KMS-11 (cell line): Measurements from ENCODE around the gene MCTP1.

Source experiments
- H2AFZ ChIP-seq: fragments of 200-600 bp; sonication (generic); 2 replicates; pipeline ENCODE4 v1.6.1; 2016; ENCODE audit warnings: antibody characterized with exemption, mixed run types, low read depth
- H3K27ac ChIP-seq: fragments of 200-600 bp; sonication (generic); 2 replicates; pipeline ENCODE4 v1.6.1; 2016; ENCODE audit warnings: mild to moderate bottlenecking, mixed run types
- H3K27me3 ChIP-seq: fragments of 200-600 bp; sonication (generic); 2 replicates; pipeline ENCODE4 v1.6.1; 2017; ENCODE audit warnings: mild to moderate bottlenecking, low read depth, mixed run types, moderate library complexity; ENCODE audit not compliant: insufficient read depth
- H3K36me3 ChIP-seq: fragments of 200-600 bp; sonication (generic); 2 replicates; pipeline ENCODE4 v1.6.1; 2017; ENCODE audit warnings: mild to moderate bottlenecking, mixed run types; ENCODE audit not compliant: insufficient read depth
- H3K4me1 ChIP-seq: fragments of 200-600 bp; sonication (generic); 2 replicates; pipeline ENCODE4 v1.6.1; 2016; ENCODE audit warnings: mild to moderate bottlenecking, low read depth, mixed run types; ENCODE audit not compliant: poor library complexity, severe bottlenecking
- H3K4me2 ChIP-seq: fragments of 200-600 bp; sonication (generic); 2 replicates; pipeline ENCODE4 v1.7.0; 2016; ENCODE audit warnings: mild to moderate bottlenecking, mixed run types
- H3K4me3 ChIP-seq: fragments of 200-600 bp; sonication (generic); IDR thresholded peaks from 2 replicates; pipeline ENCODE4 v1.6.1; 2017; ENCODE audit warnings: low read depth, low read length, mixed read lengths; ENCODE audit not compliant: insufficient read depth
- H3K79me2 ChIP-seq: fragments of 200-600 bp; sonication (generic); 2 replicates; pipeline ENCODE4 v1.6.1; 2016; ENCODE audit warnings: low read depth, mixed run types; ENCODE audit not compliant: insufficient read depth
- H3K9ac ChIP-seq: fragments of 200-600 bp; sonication (generic); 2 replicates; pipeline ENCODE4 v1.6.1; 2016; ENCODE audit warnings: mild to moderate bottlenecking, mixed run types
- H4K20me1 ChIP-seq: fragments of 200-600 bp; sonication (generic); 2 replicates; pipeline ENCODE4 v1.6.1; 2016; ENCODE audit warnings: mild to moderate bottlenecking, mixed run types; ENCODE audit not compliant: insufficient read depth
- CTCF ChIP-seq: fragments of 200-600 bp; sonication (generic); conservative IDR thresholded peaks from 2 replicates; pipeline ENCODE4 v1.6.1; 2017; ENCODE audit warnings: low read depth, mild to moderate bottlenecking, antibody characterized with exemption, low read length, moderate library complexity, mixed read lengths

The MCTP1 gene

GRCh38 chr5:95042037-95042436, 242.9 kb downstream of the MCTP1 start:
- H3K4me1 ChIP-seq = no peaks in the 10 kb centered on the region
- H3K4me3 ChIP-seq = no peak overlapping the region
- H3K4me2 ChIP-seq = no peak overlapping the region
- H3K27ac ChIP-seq = no peak overlapping the region
- H3K27me3 ChIP-seq = no peaks in the 10 kb centered on the region
- no peak overlapping the region for H2AFZ ChIP-seq
- H3K79me2 ChIP-seq = no peaks in the 10 kb centered on the region
- no peaks in the 10 kb centered on the region for H4K20me1 ChIP-seq
- H3K9ac ChIP-seq = no peak overlapping the region
- no peaks in the 10 kb centered on the region for H3K36me3 ChIP-seq
- no peak for TF ChIP-seq CTCF

GRCh38 chr5:95035891-95036685, 248.8 kb downstream of the MCTP1 start:
- Histone ChIP-seq H3K4me3 (no peak overlapping the region), H3K9ac (no peak overlapping the region), H3K27me3 (no peaks in the 10 kb centered on the region), H3K79me2 (no peaks in the 10 kb centered on the region), H3K36me3 (no peaks in the 10 kb centered on the region), H4K20me1 (no peaks in the 10 kb centered on the region), H3K4me1 (no peaks in the 10 kb centered on the region), H3K4me2 (no peak overlapping the region), H2AFZ (no peak overlapping the region), H3K27ac (no peak overlapping the region)
- no peak for TF ChIP-seq CTCF

GRCh38 chr5:95032801-95033200, 252.1 kb downstream of the MCTP1 start:
- Histone ChIP-seq H3K36me3 (no peaks in the 10 kb centered on the region), H3K79me2 (no peaks in the 10 kb centered on the region), H3K4me3 (no peak overlapping the region), H3K27ac (no peak overlapping the region), H3K9ac (no peak overlapping the region), H3K4me2 (no peak overlapping the region), H2AFZ (no peak overlapping the region), H4K20me1 (no peaks in the 10 kb centered on the region), H3K4me1 (no peaks in the 10 kb centered on the region), H3K27me3 (no peaks in the 10 kb centered on the region)
- TF ChIP-seq CTCF = no peak

- Histone ChIP-seq H3K4me1 (no peaks in the 10 kb centered on the region), H3K36me3 (no peaks in the 10 kb centered on the region), H3K79me2 (no peaks in the 10 kb centered on the region), H3K27ac (no peak overlapping the region), H3K27me3 (no peaks in the 10 kb centered on the region), H2AFZ (no peak overlapping the region), H4K20me1 (no peaks in the 10 kb centered on the region), H3K4me2 (no peak overlapping the region), H3K9ac (no peak overlapping the region), H3K4me3 (no peak overlapping the region)
- no peak for TF ChIP-seq CTCF
Observed at GRCh38 chr5:95029569-95030366, 255.1 kb downstream of the MCTP1 start.
